Right forelimb (tissue), 1 donor: ENCODE results near the gene KCND3.
A peak's percentile ranks its signal among the peaks of the same experiment; 100 is the strongest.

Experiments
- DNase-seq: peaks from one replicate; pipeline ENCODE4 v3.0.0-alpha.2; 2018

KCND3 gene

DNA sequence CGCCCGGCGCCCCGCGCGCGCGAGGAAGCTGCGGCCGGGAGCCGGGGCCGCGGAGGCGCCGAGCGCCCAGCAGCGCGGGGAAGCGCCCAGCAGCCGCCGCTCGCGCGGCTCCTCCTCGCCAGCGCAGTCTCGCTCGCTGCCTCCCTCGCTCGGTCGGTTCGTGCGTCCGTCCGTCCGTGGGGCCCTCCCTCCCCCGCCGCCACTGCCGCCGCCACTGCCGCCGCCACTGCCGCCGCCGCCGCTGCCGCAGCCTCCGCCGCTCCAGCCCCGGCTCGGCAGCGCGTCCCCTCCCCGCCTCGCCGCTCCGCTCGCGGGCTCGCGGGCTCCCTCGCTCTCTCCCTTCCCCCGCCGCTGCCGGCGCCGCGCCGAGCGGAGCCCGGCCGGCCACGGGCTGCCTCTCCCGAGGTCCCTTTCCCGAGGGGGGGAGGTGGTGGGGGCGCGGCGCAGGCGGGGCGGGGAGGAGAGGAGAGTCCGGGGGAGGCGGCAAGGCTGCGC lies at the start of gene KCND3:
KCND3 (minus strand) TSS at position 138 of the 495 bp plus-strand sequence.
- DNase-seq, result peak; percentile 59

DNA sequence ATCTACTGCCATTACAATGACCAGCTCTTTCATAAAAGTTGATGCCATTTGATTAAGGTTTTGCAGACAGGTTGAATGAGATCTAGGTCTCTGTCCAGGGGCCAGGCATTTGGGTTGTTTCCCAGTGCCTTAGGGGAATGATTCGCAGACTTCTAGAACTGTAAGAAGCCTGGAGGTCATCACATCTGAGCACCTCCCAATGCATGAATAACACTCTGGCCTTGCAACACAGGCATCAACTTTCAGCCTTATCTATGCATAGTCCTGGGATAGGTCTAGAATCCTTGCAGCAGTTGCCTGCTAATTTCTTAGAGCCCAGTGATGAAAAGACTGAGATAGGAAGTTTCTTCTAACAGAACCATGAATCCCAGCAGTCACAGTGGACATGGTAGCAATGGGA lies 44.8 kb upstream of the KCND3 start:
- DNase-seq, result no peak

DNA sequence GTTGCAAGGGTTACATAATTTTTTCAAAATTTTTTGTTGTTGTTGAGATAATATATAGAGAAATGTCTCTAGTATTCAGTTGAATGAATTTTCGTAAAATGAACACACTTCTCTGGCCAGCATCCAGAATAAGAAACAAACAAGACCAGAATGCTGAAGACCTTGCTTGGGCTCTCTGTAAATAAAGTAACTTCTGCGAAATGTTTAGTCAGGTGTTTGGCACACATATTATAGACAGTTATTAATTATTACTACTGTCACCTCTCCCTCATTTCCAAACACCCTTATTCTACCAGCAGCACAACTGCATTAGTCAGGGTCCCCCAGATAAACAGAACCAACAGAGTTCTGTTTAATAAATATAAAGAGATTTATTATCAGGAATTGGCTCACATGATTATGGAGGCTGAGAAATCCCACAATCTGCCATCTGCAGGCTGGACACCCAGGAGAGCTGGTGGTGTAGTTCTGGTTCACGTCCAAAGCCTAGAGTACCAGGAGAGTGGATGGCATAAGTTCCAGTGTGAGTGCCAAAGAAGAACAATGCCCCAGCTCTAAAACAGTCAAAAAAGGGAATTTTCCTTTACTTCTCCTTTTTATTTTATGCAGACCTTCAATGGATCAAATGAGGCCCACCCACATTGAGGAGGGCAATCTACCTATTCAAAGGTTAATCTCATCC lies 44.1 kb upstream of the KCND3 start:
- DNase-seq, result no peak

DNA sequence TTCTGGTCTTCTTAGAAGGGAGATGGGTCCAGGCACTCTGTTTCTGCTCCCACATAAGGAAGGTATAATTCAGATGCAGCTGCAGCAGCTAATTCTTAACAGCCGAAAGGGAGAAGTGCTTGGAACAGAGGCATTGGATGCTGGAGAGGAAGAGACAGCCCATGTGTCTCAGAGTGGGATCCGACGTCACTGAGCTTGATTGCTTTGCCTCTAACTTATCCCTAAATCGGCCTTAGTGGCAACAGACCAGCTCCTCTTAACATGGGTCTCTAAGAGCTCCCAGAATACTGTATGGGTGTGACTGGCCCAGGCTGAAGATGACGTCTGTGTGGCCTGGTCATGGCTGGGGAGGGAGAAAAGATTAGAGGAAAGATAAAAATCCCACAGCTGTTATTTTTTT lies 40.7 kb upstream of the KCND3 start:
- no peak for DNase-seq

DNA sequence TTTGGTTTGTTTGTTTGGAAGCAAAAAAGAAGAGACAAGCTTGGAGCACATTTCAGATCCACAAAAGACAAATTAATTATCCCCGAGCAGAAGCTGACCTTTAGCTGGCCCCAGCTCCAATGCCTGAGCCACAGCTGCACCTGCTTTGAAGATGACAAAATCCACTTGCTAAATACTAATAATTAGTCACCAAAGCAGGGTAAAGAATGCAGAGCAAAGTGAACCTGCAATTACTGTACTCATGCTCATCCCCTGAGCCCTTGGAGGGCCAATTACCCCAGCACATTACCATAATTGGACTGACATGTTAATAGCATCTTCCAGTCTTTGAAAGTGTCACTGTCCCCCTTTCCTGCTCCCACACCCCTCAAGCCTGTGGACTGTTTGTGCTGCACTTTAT lies 38.2 kb upstream of the KCND3 start:
- DNase-seq, result no peak

DNA sequence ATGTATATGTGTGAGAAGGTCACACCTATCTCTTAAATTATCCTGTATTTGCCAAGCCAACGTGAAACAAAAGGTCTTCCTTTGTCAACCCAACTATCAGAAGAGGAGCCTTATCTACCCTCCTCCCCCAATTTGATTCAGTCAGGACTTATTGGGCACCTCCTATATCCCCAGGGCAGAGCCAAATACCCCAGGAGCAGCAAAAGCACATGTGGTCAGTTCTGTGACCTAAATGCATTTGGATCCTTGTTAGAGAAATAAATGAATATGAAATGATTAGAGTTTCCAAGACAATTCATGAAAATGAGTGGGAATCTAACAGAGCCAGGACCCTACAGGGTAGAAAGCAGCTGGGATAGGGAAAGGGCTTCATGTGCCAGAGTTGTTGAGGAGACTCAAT lies 37.0 kb upstream of the KCND3 start:
- DNase-seq, result no peak

DNA sequence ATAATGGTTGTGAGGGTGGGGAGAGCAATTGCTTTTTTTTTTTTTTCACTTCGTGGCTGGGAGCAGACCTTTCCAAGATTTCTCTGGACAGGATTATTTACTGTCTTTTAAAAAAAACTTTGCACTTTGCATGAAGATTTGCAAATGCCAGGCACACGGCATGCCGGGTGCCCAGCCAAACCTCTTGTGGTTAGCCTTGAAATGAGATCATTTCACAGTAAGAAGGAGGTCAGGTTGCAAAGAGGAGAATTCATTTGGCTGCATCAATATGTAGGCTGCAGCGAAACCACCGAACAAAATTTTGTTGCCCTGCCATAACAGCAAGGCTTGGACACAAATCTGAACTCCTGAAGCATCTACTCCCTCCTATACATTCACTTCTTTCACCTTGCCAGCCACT lies 36.5 kb upstream of the KCND3 start:
- no peak for DNase-seq

DNA sequence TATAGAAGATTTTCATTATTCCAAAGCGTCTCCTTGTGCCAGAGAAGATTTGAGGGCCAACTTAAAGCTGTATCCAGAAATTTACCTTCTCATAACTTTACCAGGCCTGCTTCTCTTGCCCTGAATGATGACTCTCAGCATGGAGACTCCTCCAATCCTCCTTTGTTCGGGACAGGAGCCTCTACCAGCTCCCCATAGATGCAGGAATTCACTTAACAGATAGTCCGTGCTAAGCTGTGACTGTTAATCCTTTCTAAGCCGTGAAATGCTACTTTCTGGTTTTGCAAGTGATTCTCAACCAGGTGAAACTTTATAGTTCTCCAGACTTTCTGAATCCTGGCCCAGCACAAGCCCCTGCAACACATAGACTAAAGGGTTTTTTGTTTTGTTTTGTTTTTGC lies 31.8 kb upstream of the KCND3 start:
- no peak for DNase-seq

DNA sequence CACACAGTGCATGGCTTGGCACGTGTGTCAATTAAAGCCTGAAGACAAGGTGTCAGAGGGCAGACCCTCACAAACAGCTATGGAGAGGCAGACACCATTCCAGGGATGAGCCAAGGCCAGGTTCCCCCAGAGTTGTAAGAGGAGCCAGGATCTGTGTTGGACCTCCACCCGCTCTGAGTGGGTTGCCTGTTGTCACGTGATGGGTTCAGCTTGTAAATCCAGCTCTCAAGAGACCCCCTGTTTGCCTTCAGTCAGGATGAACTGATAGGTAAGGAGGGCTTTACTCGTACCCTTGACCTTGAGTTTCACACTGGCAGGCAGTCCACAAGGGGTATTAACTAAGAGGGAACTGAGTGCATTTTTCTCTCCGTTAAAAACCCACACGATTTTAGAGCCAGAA lies 27.7 kb upstream of the KCND3 start:
- DNase-seq, result no peak

DNA sequence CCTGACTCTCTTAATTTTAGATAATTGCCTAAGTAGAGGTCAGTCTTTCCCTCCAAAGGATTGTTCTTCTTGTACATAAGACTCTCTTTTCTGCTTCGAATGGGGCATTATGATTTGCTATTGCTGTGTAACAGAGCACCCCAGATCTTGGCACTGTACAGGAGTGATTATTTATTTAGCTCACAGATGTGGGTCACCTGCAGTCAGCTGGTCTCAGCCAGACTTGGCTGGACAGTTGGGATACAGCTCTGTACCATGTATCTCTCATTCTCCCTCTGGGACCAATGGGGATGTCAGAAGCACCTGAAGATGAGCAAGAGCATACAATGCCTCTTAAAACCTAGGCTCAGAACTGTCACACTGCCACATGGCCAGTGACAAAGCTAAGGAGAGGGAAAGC lies 23.4 kb upstream of the KCND3 start:
- no peak for DNase-seq

DNA sequence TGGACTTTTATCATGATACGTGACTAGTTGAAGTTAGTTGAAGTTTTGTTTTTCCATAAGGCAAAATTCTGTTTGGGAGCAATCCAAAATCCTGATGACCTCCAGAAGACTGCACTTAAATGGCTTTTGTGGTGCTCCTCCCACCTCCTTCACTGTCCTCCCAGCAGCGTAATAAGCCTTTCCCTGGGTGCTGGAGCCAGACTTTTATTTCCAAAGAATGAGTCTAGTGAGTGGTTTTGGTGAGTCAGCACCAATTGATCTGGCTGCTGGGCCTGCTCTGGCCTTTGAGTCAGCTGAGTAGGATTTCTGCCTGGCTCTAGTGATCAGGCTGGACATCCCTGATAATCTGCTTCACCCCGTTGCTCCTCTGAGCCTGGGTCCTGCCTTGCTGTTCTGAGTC lies 21.7 kb upstream of the KCND3 start:
- DNase-seq, result no peak

DNA sequence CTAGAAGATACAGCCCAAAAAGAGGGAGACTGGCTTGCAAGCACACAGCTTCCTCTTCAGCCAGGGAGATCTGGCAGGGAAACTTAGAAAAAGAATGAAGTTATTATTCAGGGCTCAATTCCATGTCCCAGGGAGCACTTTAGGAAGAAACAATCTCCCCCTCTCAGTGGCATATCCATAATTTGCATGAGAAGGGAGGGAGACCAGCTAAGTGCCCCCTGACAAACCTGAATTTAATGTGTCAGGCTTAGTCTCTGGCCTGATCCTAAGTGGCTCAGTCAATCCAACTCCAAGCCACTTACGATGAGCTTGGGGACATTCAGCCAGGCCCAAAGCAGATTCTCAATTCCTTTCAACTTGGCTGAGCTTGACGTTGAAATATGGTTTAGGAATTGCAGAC lies 17.7 kb upstream of the KCND3 start:
- no peak for DNase-seq

DNA sequence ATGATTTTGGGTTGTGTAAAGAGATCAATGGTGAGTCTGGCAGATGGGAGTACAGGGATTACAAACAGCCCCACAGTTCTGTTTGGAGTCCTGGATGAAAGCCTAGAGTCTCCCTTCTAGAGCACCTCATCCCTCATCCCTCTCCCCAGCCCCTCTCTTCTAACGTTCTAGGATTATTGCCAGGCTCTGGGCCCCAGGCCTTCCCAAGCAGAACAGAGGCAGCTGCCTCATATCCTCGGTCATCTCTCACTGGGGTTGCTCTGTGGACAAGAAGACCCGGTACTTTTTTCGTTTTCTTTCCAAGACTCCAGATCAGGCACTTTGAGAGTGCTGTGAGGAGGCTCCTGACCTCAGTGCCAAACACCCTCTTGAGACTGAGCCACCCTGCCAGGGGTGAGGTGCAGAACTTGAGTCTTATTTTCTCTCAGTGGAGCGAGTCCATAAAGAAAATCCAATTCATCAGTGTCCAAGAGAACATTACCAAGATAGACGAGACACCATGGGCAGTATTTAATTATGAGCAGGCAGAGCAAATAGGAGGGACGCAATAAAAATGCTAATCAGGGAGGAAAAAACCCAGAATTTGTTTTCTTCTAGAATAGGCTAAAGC lies 17.1 kb upstream of the KCND3 start:
- no peak for DNase-seq

DNA sequence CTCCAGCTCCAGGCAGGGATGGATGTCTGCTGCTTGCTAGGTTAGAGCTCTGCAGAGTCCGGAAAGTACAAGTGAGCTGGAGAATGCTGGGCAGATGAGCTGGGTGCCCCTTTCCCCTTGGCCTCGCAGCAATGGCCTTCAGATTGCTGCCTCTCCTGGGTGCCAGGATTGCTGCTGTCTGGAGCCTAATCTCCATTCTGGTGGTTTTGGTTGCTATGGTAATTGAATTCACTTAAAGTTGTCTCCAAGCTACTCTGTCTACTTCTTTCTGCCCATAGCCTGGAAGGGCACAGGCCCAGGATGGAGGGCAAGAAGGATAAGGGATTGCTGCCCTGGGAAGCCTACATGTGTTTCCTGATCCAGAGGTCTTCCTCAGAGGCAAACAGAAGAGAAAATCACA lies 14.6 kb upstream of the KCND3 start:
- DNase-seq, result no peak

DNA sequence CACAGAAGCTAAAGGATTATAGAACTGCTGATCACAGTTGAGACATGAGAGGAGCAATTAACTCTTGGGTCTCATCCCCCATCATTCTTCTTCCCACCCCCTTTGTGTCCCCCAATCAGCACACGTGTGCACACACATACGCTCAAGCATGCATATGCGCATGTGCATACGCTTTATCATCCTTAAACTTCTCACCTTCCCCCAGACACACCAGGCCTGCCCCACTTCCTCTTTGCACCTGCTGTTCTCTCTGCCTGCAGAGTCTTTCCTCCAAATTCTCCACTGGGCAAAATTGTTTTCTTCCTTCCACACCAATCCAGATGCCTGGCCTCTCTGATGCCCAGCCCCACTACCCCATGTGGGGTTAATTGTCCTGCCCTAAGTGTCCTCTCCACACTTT lies 13.0 kb upstream of the KCND3 start:
- DNase-seq, result no peak

DNA sequence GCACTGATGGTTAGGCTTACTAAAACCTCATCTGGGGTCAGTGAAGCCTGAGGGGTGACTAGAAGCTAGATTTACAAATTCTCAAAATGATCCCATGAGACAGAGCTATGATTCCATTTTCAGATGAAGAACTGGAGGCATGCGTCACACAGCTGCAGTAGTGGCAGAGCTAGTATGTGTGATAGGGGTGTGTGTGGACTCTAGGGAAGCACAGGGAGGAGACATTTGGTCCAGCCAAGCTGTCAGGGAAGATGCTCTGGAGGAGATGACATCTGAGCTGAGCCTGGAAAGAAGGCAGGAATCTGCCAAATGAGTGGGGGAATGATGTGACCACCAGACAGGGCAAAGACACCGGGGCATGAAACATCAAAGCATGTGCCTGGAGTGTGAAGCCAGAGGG lies 12.0 kb upstream of the KCND3 start:
- no peak for DNase-seq

DNA sequence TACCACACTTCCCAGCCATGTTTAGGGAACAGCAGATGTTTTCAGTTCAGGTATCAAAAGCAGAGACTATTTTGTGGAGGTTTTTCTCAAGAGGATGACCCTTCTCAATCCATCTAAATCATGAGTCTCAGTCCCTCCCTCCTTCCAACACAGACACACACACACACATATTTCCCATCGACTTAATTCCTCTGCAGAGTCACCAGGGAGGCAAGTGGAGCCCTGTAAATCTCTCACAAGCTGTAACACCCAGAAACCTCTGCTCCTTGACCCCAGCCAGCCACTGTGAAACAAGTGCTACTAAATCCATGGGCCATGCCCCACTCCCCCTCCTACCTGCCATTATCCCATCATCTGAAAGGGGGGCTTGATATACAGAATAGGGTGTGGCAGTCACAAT lies 10.6 kb upstream of the KCND3 start:
- DNase-seq, result no peak

DNA sequence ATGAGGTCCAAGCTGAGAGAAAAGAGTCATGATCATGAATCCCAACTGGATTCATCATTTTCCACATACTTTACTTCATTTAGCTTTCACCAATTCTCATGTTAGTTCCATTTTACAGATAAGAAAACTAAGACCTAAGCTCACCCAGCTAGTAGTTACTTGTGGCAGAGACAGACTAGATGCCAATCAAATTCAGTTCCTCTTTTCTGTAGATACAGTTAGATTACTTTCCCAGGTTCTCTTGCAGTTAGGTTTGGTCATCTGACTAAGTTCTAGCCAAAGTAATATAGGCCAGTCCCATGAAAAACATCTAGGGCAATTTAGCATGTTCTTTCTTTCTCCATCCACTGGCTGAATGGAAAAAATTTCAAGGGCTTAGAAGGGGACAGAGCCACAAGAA lies 8.9 kb upstream of the KCND3 start:
- no peak for DNase-seq

DNA sequence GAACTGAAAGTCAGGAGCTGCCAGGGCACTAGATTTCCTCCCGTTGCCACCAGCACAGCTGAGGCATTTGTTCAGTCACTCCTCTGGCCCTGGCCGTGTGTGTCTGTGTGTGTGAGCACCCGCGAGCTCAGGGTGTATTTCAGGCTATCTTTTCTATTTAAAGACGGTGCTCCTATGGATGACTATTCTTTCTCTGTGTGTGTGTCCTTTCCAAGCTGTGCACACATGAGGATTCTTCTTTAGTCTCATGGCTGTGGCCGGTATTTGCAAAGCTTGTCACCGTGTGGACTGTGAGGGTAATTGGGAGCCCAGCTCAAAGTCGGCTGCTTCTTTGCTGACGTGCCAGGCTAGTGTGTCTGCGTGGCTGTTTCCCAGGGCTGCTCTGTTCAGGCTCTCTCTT lies 3.0 kb upstream of the KCND3 start:
- DNase-seq, result no peak

DNA sequence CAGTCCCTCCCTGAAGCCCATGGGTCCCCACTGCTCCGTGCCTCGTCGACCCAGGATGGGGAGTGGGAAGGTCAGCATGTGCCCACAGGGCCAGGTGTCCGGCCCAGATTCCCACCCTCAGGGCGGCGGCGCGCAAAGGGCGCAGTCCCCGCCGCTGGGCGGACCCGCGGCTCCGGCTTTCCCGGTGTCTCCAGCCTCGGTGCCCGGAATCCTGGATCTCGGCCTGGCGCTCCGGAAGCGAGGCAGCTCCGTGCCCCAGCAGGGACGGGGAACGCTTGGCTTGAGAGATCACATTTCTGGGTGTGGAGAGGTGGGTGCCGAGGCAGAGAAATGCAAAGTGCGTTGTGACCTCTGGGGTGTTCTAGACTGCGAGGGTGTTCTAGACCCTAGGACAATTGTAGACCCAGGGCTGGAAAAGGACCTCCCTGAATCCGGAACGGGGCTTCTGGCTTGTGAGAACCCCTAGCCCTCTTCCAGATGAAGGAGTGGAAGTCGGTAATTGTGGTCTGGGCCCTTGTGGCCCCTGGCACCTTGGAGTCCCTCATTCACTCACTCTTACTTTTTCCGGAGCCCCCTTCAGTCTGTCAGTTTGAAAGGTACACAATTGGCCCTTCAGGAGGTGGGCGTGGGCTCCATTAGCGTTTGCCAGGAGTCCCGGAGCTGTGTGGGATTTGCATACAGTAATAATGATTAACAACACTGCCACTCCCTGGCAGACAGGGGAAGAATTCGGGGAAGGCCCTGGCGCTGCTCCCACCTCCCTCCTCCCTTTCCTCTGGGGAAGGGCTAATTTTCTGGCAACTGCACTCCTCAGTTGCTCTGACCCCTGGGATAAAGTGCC lies 1.6 kb upstream of the KCND3 start:
- DNase-seq, result peak; percentile 58

DNA sequence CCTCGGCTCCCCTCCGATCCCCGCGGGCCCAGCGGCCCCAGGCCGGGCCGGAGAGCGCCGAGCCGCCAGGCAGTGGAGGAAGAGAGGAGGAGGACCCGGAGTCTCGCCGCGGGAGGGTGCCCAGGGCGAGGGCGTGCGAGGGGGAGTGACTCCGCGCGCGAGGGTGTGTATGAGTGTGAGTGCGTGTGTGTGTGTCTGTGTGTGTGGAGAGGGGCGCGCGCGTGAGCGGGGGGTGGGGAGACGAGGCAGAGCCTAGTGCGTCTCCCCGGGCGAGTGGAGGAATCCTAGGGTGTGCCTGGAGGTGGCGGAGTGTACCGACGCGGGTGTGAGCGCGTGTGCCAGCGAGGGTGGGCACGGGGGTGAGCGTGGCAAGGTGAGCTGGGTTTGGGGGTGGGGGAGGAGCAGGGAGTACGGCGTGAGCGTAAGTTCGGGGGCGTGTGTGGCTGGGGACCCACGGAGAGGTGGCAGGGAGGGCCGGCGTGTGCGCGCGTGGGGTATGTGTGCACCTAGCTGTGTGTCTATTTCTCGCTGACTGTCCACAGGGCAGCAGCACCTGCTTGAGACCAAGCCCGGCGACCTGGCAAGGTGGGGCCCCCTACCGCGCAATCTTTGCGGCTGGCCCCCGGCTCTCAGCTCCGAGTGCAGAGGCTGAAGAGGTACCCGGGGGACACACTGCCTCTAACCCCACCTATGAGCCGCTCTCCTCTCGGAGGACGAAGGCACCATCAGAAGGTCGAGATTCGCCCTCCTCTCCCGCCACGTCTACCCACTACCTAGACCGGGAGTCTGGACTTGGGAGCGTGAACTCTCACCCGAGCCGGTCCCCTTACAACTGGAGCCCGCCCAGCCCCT lies 784 bp upstream of the KCND3 start:
- peak; percentile 49 for DNase-seq

DNA sequence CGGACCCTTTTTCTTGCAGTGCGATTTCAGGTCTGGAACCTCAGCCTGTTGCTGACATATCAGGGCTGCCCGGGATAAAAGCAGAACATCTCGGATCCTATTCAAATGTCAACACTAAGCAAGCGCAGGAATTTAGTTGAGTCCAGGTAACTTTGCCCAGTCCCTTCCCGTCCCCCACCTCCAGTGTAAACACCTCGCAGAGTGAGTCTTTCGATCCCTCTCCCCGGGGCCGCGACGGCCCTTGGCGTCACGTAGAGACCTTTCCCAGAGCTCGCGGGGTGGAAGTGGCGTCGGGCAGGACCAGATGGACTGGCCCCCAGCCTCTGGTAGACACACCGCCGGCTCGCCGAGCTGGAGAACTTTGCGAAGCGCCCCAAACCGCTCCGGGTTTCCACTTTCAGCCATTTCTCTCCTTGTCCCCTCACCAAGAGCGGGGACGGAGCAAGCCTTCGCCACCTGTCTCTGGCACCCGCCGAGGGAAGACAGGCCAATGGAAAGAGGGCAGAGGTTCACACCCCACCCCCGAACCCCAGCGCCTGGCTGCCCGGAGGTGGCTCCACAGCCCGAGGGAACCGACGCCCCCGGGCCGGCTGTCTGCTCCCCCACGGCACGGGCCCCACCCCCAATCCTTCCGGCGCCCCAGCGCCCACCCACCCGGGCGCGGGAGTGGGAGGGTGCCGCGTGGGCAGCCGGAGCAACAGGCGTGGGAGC lies 570 bp downstream of the KCND3 start:
- DNase-seq, result peak; percentile 56
